Vagina (tissue), 2 donors: ENCODE measurements around the gene ESRP2. TPM values are rescaled to one million over a fixed set of nuclear protein-coding genes. Genes with fewer than 3 reads are reported as not detected.
A peak's percentile ranks its signal among the peaks of the same experiment; 100 is the strongest.

Experiments used
- DNase-seq, 2 donors: peaks; one replicate each; pipeline ENCODE4 v3.0.0-alpha.2; 2017; ENCODE audit errors: extremely low spot score in 2 of 2
- H3K27ac ChIP-seq: fragments of 200-600 bp; sonication (generic); one replicate; pipeline ENCODE4 v1.5.1; 2019
- H3K27me3 ChIP-seq: fragments of 200-600 bp; sonication (generic); one replicate; pipeline ENCODE4 v1.5.1; 2019
- H3K36me3 ChIP-seq, 2 donors: fragments of 200-600 bp; sonication (generic); one replicate each; pipeline ENCODE4 v1.5.1; 2017 to 2019
- H3K4me1 ChIP-seq: fragments of 200-600 bp; sonication (generic); one replicate; pipeline ENCODE4 v1.5.1; 2019
- H3K4me3 ChIP-seq, 2 donors: fragments of 200-600 bp; sonication (generic); 1 replicate in 1 of 2; 2 replicates in 1 of 2; pipeline ENCODE4 v1.5.1; 2016 to 2019
- H3K9me3 ChIP-seq: fragments of 200-600 bp; sonication (generic); one replicate; pipeline ENCODE4 v1.5.1; 2019
- POLR2A ChIP-seq, 2 donors: fragments of 450-650 bp; IDR thresholded peaks; one replicate each; pipeline ENCODE4 v1.6.1; 2017; ENCODE audit warnings: antibody characterized with exemption in 2 of 2, mild to moderate bottlenecking in 2 of 2, moderate library complexity in 2 of 2
- POLR2AphosphoS5 ChIP-seq, 2 donors: sonication (generic); formaldehyde crosslinking; IDR thresholded peaks; one replicate each; pipeline ENCODE4 v1.9.0; 2017; ENCODE audit warnings: antibody characterized with exemption in 2 of 2, mild to moderate bottlenecking in 2 of 2, low read depth in 1 of 2; ENCODE audit not compliant: insufficient read depth in 1 of 2
- intact Hi-C: fragments of 100-400 bp; cut with DNase I; formaldehyde crosslinking; loops from one replicate; pipeline ENCODE4 v1.15.1; 2023
- total RNA-seq: library from RNA; depleted of rRNA; stranded (reverse); fragments of >200 nt; gene quantifications from one replicate; pipeline ENCODE4 v1.2.3, GENCODE V29; 2016
- TF ChIP-seq, protein P1 (sequence below), 3 experiments: fragments of 450-650 bp in 2 of 3; fragments of 200-600 bp in 1 of 3; sonication (generic) in 1 of 3; IDR thresholded peaks; one replicate each; pipeline ENCODE4 v1.5.1; 2017 to 2019; ENCODE audit warnings: antibody characterized with exemption in 3 of 3, mild to moderate bottlenecking in 2 of 3, moderate library complexity in 2 of 3

ESRP2 gene
- total RNA-seq, 1 donor from 2014 or later = 71.0 TPM

DNA sequence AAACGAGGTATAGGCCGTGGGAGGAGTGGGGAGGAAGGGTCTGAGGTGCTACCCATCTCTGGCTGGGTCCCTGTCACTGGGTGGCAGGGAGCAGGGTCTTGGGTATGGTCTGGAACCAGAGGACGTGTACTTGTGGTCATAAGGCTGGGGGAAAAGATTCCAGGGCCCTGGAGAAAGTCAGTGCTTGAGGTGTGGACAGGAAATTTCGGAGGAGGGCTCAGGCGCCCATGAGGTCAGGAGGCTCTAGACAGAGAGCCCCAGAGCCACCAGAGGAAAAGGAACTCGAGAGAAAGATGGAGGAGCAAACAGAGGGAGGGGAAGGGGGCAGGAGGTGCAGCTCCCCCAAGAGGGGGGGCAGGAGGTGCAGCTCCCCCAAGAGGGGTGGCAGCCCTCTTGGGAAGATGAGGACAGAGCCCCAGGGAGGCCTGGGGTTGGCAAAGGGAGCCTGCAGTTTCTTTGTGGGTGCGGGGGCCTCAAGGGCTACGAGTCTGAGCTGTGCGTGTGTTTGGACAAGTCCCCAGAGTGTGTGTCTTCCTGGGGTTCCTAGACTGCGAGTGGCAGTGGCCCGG is 27.7 kb upstream of the ESRP2 start:
- no peak for DNase-seq
- intact Hi-C loops = loop anchor here (5.0 kb wide), 2 partner anchors 49 to 64 kb away; partner anchors contain the start of genes PRMT7 and SLC7A6OS
- Histone ChIP-seq H3K27me3 (no peaks in the 10 kb centered on the region), H3K36me3 (peaks cover 0 to 13% of the 10 kb centered on the region in 2 donors), H3K4me1 (peaks cover 50% of the 10 kb centered on the region), H3K27ac (peak overlapping the region; percentile 99), H3K9me3 (no peaks in the 10 kb centered on the region), H3K4me3 (peak overlapping the region; percentile 71 to 93)
- TF ChIP-seq POLR2AphosphoS5 (IDR thresholded peaks at IDR 0.05; ENCODE audit: insufficient read depth in 1 of 2, low read depth in 1 of 2) = no peak
- TF ChIP-seq, protein P1, sequence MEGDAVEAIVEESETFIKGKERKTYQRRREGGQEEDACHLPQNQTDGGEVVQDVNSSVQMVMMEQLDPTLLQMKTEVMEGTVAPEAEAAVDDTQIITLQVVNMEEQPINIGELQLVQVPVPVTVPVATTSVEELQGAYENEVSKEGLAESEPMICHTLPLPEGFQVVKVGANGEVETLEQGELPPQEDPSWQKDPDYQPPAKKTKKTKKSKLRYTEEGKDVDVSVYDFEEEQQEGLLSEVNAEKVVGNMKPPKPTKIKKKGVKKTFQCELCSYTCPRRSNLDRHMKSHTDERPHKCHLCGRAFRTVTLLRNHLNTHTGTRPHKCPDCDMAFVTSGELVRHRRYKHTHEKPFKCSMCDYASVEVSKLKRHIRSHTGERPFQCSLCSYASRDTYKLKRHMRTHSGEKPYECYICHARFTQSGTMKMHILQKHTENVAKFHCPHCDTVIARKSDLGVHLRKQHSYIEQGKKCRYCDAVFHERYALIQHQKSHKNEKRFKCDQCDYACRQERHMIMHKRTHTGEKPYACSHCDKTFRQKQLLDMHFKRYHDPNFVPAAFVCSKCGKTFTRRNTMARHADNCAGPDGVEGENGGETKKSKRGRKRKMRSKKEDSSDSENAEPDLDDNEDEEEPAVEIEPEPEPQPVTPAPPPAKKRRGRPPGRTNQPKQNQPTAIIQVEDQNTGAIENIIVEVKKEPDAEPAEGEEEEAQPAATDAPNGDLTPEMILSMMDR (IDR thresholded peaks at IDR 0.05) = no peak
- TF ChIP-seq POLR2A (IDR thresholded peaks at IDR 0.05) = no peak

DNA sequence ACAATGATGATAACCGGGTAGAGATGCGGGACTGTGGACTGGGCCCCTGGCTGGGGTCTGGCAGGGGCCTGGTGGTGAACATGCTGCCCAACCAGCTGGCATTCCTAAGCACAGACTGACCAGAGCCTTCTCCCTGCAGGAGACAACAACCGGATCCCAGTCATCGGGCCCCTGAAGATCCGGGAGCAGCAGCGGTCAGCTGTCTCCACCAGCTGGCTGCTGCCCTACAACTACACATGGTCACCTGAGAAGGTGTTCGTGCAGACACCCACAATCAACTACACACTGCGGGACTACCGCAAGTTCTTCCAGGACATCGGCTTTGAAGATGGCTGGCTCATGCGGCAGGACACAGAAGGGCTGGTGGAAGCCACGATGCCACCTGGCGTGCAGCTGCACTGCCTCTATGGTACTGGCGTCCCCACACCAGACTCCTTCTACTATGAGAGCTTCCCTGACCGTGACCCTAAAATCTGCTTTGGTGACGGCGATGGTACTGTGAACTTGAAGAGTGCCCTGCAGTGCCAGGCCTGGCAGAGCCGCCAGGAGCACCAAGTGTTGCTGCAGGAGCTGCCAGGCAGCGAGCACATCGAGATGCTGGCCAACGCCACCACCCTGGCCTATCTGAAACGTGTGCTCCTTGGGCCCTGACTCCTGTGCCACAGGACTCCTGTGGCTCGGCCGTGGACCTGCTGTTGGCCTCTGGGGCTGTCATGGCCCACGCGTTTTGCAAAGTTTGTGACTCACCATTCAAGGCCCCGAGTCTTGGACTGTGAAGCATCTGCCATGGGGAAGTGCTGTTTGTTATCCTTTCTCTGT is 23.3 kb upstream of the ESRP2 start:
- Histone ChIP-seq H3K9me3 (no peaks in the 10 kb centered on the region), H3K27ac (no peak overlapping the region), H3K27me3 (no peaks in the 10 kb centered on the region), H3K4me3 (no peak overlapping the region), H3K4me1 (peaks cover 28% of the 10 kb centered on the region), H3K36me3 (peaks cover 0 to 32% of the 10 kb centered on the region in 2 donors)
- TF ChIP-seq POLR2A (IDR thresholded peaks at IDR 0.05) (no peak), POLR2AphosphoS5 (IDR thresholded peaks at IDR 0.05; ENCODE audit: insufficient read depth in 1 of 2, low read depth in 1 of 2) (no peak)
- TF ChIP-seq, protein P1 (IDR thresholded peaks at IDR 0.05) = no peak
- intact Hi-C loops = no loop called here
- DNase-seq = no peak

DNA sequence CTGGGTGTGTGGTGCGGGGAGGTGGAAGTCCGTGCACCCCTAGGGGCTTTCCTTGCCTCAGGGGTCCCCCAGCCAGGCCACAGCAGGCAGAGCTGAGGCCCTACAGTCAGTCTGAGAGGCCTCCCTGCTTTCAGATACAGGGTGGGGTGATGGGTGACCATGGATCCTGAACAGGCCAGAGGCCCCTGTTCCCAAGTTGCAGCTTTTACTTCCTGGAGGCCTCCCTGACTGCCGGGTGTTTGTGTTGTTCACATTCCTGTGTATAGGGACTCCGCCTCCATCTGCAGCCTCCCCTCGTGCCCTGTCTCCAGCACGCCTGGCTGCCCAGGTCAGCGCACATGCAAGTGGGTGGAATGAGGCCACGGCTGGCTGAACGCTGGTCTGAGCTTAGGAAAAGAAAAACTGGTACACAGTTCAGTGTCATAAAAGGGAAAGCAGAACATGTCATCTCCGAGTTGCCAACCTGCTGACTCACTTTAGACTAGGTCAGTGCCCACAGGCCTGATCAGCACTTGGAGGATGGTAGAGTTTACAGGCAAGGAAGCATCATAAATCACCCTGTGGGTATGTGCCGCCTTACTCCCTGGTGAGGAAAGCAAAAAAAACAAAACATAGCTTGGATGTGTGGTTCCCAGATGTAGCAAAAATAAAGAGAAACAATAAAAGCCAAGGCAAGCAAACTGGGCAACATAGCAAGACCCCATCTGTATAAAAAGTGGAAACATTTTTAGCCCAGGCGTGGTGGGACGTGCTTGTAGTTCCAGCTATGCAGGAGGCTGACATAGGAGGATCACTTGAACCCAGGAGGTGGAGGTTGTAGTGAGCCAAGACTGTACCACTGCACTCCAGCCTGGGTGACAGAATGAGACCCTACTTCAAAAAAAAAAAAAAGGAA is 22.2 kb upstream of the ESRP2 start:
- Histone ChIP-seq H3K4me1 (peaks cover 18% of the 10 kb centered on the region), H3K9me3 (no peaks in the 10 kb centered on the region), H3K27me3 (no peaks in the 10 kb centered on the region), H3K4me3 (no peak overlapping the region), H3K27ac (peak overlapping the region; percentile 15), H3K36me3 (peaks cover 0 to 38% of the 10 kb centered on the region in 2 donors)
- intact Hi-C loops = no loop called here
- TF ChIP-seq POLR2AphosphoS5 (IDR thresholded peaks at IDR 0.05; ENCODE audit: insufficient read depth in 1 of 2, low read depth in 1 of 2) = peak in 1 of 2 donors; percentile 50
- TF ChIP-seq, protein P1 (IDR thresholded peaks at IDR 0.05) = no peak
- no peak for DNase-seq

DNA sequence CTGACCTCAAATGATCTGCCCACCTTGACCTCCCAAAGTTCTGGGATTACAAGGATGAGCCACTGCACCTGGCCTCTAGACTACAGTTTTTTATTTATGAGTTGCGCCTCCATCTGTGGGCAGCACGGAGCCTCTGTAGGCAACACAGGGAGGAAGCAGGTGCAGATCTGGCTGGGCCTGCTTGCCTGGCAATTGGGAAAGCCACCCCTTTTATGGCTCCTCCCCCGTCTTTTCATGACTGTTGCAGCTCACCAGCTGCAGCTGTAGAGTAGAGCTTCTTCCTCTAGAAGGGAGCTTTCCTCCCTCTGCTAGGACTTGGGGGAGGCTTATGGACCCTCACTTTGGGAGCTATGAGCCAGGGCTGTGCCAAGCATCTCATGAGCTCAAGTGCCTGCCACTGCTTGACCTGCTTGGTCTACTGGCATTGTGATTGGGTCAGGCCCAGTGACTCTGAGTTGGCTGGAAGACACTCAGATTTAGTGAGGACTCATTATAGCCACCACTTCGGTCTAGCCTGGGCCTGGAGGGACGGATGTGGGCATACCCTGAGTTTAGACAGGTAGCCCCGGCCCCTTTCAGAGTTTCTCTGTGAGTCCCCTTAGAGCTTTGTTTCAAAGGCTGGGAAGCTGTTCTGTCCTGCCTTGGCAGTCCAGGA is 21.5 kb upstream of the ESRP2 start:
- Histone ChIP-seq H3K27ac (peak overlapping the region; percentile 15), H3K9me3 (no peaks in the 10 kb centered on the region), H3K4me1 (peaks cover 18% of the 10 kb centered on the region), H3K4me3 (no peak overlapping the region), H3K36me3 (peaks cover 0 to 46% of the 10 kb centered on the region in 2 donors), H3K27me3 (no peaks in the 10 kb centered on the region)
- intact Hi-C loops = no loop called here
- DNase-seq = no peak
- TF ChIP-seq POLR2A (IDR thresholded peaks at IDR 0.05) (no peak), POLR2AphosphoS5 (IDR thresholded peaks at IDR 0.05; ENCODE audit: insufficient read depth in 1 of 2, low read depth in 1 of 2) (no peak)
- TF ChIP-seq, protein P1 (IDR thresholded peaks at IDR 0.05) = no peak
